SK-N-MC (cell line): Measurements from ENCODE around the gene GYPB.
"Not testable (repeated sequence)": the region's sequence is repeated elsewhere in the genome, so short reads cannot be mapped to it uniquely, and the experiment has no call there.

Experiments used
- EZH2 ChIP-seq: fragments of 200-600 bp; sonication (generic); IDR thresholded peaks from one replicate; pipeline ENCODE4 v1.6.1; 2017; ENCODE audit warnings: antibody characterized with exemption
- POLR2AphosphoS5 ChIP-seq: IDR thresholded peaks from 2 replicates; pipeline ENCODE4 v1.6.1; 2012; ENCODE audit warnings: mild to moderate bottlenecking, low read depth, low read length, borderline replicate concordance

DNA sequence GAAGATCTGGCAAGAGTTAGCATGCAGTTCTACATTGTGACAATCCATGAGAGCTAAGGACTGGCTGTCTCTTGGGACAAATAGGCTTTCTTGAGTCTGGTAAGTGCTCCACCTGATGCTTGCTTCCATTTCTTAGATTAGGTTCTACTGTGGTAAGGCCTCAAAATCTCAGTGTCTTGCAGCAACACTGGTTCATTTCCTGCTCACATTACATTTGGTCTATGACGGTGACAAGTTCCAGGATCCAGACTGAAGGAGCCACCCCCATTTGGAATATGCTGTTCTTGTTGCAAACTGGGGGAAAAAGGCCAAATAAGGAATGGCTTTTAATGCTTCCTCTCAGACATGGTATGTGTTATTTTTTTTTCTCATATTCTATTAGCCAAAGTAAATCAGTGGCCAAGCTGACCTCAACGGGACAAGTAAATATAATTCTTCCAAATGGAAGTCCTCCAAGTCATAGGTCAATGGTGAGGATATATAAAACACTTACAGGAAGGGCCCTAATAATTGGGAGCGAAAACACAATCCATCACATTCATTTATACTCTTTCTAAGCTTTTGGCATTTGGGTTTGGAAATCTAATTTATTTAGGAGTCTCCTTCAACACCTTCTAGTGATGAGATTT, 3.7 kb upstream of the GYPB start:
- TF ChIP-seq EZH2, POLR2AphosphoS5: not testable (repeated sequence)
